ENCODE measurements around the gene LRRC37A3.

GRCh38 chr17:64947152-64947551 lies 27.9 kb upstream of the LRRC37A3 start:
- no peak for TF ChIP-seq FOXM1 (IDR thresholded peaks at IDR 0.05; ENCODE audit: borderline replicate concordance, low read depth)
- TF ChIP-seq TEAD4 (IDR thresholded peaks at IDR 0.05) = no peak
- TF ChIP-seq, protein P1, sequence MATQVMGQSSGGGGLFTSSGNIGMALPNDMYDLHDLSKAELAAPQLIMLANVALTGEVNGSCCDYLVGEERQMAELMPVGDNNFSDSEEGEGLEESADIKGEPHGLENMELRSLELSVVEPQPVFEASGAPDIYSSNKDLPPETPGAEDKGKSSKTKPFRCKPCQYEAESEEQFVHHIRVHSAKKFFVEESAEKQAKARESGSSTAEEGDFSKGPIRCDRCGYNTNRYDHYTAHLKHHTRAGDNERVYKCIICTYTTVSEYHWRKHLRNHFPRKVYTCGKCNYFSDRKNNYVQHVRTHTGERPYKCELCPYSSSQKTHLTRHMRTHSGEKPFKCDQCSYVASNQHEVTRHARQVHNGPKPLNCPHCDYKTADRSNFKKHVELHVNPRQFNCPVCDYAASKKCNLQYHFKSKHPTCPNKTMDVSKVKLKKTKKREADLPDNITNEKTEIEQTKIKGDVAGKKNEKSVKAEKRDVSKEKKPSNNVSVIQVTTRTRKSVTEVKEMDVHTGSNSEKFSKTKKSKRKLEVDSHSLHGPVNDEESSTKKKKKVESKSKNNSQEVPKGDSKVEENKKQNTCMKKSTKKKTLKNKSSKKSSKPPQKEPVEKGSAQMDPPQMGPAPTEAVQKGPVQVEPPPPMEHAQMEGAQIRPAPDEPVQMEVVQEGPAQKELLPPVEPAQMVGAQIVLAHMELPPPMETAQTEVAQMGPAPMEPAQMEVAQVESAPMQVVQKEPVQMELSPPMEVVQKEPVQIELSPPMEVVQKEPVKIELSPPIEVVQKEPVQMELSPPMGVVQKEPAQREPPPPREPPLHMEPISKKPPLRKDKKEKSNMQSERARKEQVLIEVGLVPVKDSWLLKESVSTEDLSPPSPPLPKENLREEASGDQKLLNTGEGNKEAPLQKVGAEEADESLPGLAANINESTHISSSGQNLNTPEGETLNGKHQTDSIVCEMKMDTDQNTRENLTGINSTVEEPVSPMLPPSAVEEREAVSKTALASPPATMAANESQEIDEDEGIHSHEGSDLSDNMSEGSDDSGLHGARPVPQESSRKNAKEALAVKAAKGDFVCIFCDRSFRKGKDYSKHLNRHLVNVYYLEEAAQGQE (IDR thresholded peaks at IDR 0.05; ENCODE audit: low read depth) = no peak
- no peak for TF ChIP-seq EP300 (IDR thresholded peaks at IDR 0.05; ENCODE audit: borderline replicate concordance)
- no peak for TF ChIP-seq YY1 (IDR thresholded peaks at IDR 0.05; ENCODE audit: low read depth)
- TF ChIP-seq NFIC (IDR thresholded peaks at IDR 0.05) = no peak
- no peak for TF ChIP-seq MAX (IDR thresholded peaks at IDR 0.05)
- TF ChIP-seq CEBPB (IDR thresholded peaks at IDR 0.05) = no peak
- no peak for TF ChIP-seq TAF1 (IDR thresholded peaks at IDR 0.05; ENCODE audit: low read depth)
- TF ChIP-seq TCF12 (IDR thresholded peaks at IDR 0.05; ENCODE audit: low read depth) = no peak
